CD4-positive, alpha-beta T cell treated with Interleukin-21 for 1 hour (primary cell): Measurements from ENCODE around the gene PSMD9.
"Not testable (repeated sequence)": the region's sequence is repeated elsewhere in the genome, so short reads cannot be mapped to it uniquely, and the experiment has no call there.

Experiments used
- DNase-seq: peaks from one replicate; pipeline ENCODE4 v3.0.0-alpha.2; 2020

Gene PSMD9

GRCh38 chr12:121874071-121874470, 14.5 kb upstream of the PSMD9 start:
- no peak for DNase-seq

- no peak for DNase-seq
Measured at GRCh38 chr12:121875582-121875981, 13.0 kb upstream of the PSMD9 start.

- not testable (repeated sequence) for DNase-seq
Measured at GRCh38 chr12:121876080-121876447, 12.5 kb upstream of the PSMD9 start.

- DNase-seq = no peak
Measured at GRCh38 chr12:121883315-121883660, 5.3 kb upstream of the PSMD9 start.

GRCh38 chr12:121885129-121885528, 3.5 kb upstream of the PSMD9 start:
- DNase-seq = not testable (repeated sequence)

- no peak for DNase-seq
Measured at GRCh38 chr12:121888083-121888477, 510 bp upstream of the PSMD9 start.

- no peak for DNase-seq
Measured at GRCh38 chr12:121889274-121889624, 659 bp downstream of the PSMD9 start.

- DNase-seq = not testable (repeated sequence)
Measured at GRCh38 chr12:121889661-121890060, 1.1 kb downstream of the PSMD9 start.

- DNase-seq = no peak
Measured at GRCh38 chr12:121892673-121893561, 4.3 kb downstream of the PSMD9 start.

GRCh38 chr12:121893961-121894460, 5.4 kb downstream of the PSMD9 start:
- DNase-seq = no peak

- no peak for DNase-seq
Measured at GRCh38 chr12:121894633-121895032, 6.0 kb downstream of the PSMD9 start.

GRCh38 chr12:121898287-121898686, 9.7 kb downstream of the PSMD9 start:
- DNase-seq = no peak

GRCh38 chr12:121899590-121899989, 11.0 kb downstream of the PSMD9 start:
- no peak for DNase-seq

- DNase-seq = no peak
Measured at GRCh38 chr12:121903202-121903601, 14.6 kb downstream of the PSMD9 start.

GRCh38 chr12:121905746-121906145, 17.2 kb downstream of the PSMD9 start:
- DNase-seq = no peak

- no peak for DNase-seq
Measured at GRCh38 chr12:121908702-121909101, 20.1 kb downstream of the PSMD9 start.

- DNase-seq = no peak
Measured at GRCh38 chr12:121911824-121912585, 23.4 kb downstream of the PSMD9 start.

GRCh38 chr12:121915841-121916321, 27.3 kb downstream of the PSMD9 start:
- no peak for DNase-seq

- no peak for DNase-seq
Measured at GRCh38 chr12:121916719-121917118, 28.1 kb downstream of the PSMD9 start.

- peak; percentile 95 for DNase-seq
Measured at GRCh38 chr12:121917950-121918678, 29.5 kb downstream of the PSMD9 start, which contains the start of gene CFAP251. CFAP251 (plus strand) TSS chr12:121918592; CDS start chr12:121921306, 2,714 bp downstream.

GRCh38 chr12:121918679-121919038, 30.1 kb downstream of the PSMD9 start:
- peak; percentile 9 for DNase-seq

- DNase-seq = no peak
Measured at GRCh38 chr12:121921066-121921465, 32.5 kb downstream of the PSMD9 start.

GRCh38 chr12:121925358-121925695, 36.7 kb downstream of the PSMD9 start:
- DNase-seq = no peak
